Measurements from ENCODE around the gene E2F2.
A peak's percentile ranks its signal among the peaks of the same experiment; 100 is the strongest.

Gene E2F2

DNA sequence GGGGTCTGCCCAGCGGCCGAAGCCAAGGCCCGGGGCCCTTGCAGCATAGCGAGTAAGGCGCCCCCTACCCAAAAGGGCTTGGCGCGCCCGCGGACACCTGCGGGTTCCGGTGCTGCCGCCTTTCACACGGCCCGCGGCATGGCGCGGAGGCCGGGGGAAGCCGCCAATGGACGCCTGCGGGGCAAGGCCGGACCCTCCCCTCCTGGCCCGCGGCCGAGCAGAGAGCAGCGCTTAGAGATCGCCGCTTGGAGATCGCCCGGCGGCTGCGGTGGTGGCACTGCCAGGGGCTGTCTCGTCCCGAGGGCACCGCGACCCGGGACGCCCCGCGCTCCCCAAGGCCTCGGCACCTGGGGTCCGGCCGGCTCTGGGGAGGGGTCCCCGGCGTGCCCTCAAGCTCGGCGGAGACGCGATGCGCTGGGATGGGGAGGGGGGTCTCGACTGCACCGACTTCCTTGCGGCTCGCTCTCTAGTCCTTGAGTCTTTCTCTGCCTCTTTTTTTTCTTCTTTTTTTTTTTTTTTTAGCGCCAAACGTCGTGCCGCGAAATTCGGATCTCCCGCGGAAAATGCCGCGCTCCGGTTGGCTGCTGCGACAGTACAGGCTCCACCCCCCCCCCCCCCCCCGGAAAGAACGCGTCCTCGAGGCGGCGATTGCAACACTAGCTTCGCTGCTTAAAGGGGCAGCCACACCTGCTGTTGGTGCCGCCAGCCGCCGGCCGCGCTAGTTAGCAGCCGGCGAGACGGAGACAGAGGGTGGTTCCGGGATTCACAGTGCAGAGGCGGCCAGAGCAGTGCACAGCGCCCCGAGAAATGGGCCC is at the start of gene E2F2:
Gene E2F2 (minus strand): TSS at position 487 of the 815 bp plus-strand sequence. CDS start 440 bp downstream, at position 47.
- peak within 1 kb of the TSS; percentile 76 for H3K27ac ChIP-seq (ENCODE audit: low read depth, low read length)
- H3K4me1 ChIP-seq (ENCODE audit: insufficient read depth, low read length): peaks cover 18% of the 10 kb centered on the region
- H3K4me3 ChIP-seq (ENCODE audit: low read depth in 1 of 2, low read length in 2 of 2): peak within 1 kb of the TSS; percentile 51
- peaks cover 0 to 21% of the 10 kb centered on the region in 2 donors for H3K27me3 ChIP-seq (ENCODE audit: control insufficient read depth in 1 of 2, insufficient read depth in 2 of 2, low read length in 2 of 2)
- no peaks in the 10 kb centered on the region for H3K9me3 ChIP-seq (ENCODE audit: low read length)
- H3K9ac ChIP-seq (ENCODE audit: low read length): no peak within 1 kb of the TSS
- H3K36me3 ChIP-seq (ENCODE audit: insufficient read depth, low read length): no peaks in the 10 kb centered on the region

GRCh38 chr1:23578997-23579363 is 47.9 kb upstream of the E2F2 start:
- Histone ChIP-seq H3K36me3 (ENCODE audit: insufficient read depth, low read length) (no peaks in the 10 kb centered on the region), H3K4me1 (ENCODE audit: insufficient read depth, low read length) (peaks cover 37% of the 10 kb centered on the region), H3K9me3 (ENCODE audit: low read length) (no peaks in the 10 kb centered on the region), H3K27ac (ENCODE audit: low read depth, low read length) (no peak overlapping the region), H3K27me3 (ENCODE audit: control insufficient read depth in 1 of 2, insufficient read depth in 2 of 2, low read length in 2 of 2) (no peaks in the 10 kb centered on the region), H3K4me3 (ENCODE audit: low read depth in 1 of 2, low read length in 2 of 2) (no peak overlapping the region), H3K9ac (ENCODE audit: low read length) (no peak overlapping the region)

- Histone ChIP-seq H3K27ac (ENCODE audit: low read depth, low read length) (peak overlapping the region; percentile 73), H3K4me3 (ENCODE audit: low read depth in 1 of 2, low read length in 2 of 2) (no peak overlapping the region), H3K9ac (ENCODE audit: low read length) (peak overlapping the region; percentile 28)
Measured at GRCh38 chr1:23578311-23578996, 47.4 kb upstream of the E2F2 start.

GRCh38 chr1:23577056-23578004 is 46.3 kb upstream of the E2F2 start:
- Histone ChIP-seq H3K9me3 (ENCODE audit: low read length) (no peaks in the 10 kb centered on the region), H3K27me3 (ENCODE audit: control insufficient read depth in 1 of 2, insufficient read depth in 2 of 2, low read length in 2 of 2) (no peaks in the 10 kb centered on the region), H3K27ac (ENCODE audit: low read depth, low read length) (peak overlapping the region; percentile 73), H3K4me3 (ENCODE audit: low read depth in 1 of 2, low read length in 2 of 2) (peak overlapping the region in 1 of 2 donors; percentile 21), H3K4me1 (ENCODE audit: insufficient read depth, low read length) (peaks cover 37% of the 10 kb centered on the region), H3K9ac (ENCODE audit: low read length) (peak overlapping the region; percentile 28), H3K36me3 (ENCODE audit: insufficient read depth, low read length) (no peaks in the 10 kb centered on the region)

More at GRCh38 chr1:23578311-23578996, 47.4 kb upstream of the E2F2 start:
- no peaks in the 10 kb centered on the region for H3K36me3 ChIP-seq (ENCODE audit: insufficient read depth, low read length)
- no peaks in the 10 kb centered on the region for H3K9me3 ChIP-seq (ENCODE audit: low read length)
- no peaks in the 10 kb centered on the region for H3K27me3 ChIP-seq (ENCODE audit: control insufficient read depth in 1 of 2, insufficient read depth in 2 of 2, low read length in 2 of 2)
- peaks cover 37% of the 10 kb centered on the region for H3K4me1 ChIP-seq (ENCODE audit: insufficient read depth, low read length)

- Histone ChIP-seq H3K4me1 (ENCODE audit: insufficient read depth, low read length) (peaks cover 37% of the 10 kb centered on the region), H3K9me3 (ENCODE audit: low read length) (no peaks in the 10 kb centered on the region), H3K36me3 (ENCODE audit: insufficient read depth, low read length) (no peaks in the 10 kb centered on the region), H3K27ac (ENCODE audit: low read depth, low read length) (peak overlapping the region; percentile 73), H3K4me3 (ENCODE audit: low read depth in 1 of 2, low read length in 2 of 2) (peak overlapping the region in 1 of 2 donors; percentile 21), H3K27me3 (ENCODE audit: control insufficient read depth in 1 of 2, insufficient read depth in 2 of 2, low read length in 2 of 2) (no peaks in the 10 kb centered on the region), H3K9ac (ENCODE audit: low read length) (peak overlapping the region; percentile 12)
Measured at GRCh38 chr1:23576338-23577055, 45.5 kb upstream of the E2F2 start.

DNA sequence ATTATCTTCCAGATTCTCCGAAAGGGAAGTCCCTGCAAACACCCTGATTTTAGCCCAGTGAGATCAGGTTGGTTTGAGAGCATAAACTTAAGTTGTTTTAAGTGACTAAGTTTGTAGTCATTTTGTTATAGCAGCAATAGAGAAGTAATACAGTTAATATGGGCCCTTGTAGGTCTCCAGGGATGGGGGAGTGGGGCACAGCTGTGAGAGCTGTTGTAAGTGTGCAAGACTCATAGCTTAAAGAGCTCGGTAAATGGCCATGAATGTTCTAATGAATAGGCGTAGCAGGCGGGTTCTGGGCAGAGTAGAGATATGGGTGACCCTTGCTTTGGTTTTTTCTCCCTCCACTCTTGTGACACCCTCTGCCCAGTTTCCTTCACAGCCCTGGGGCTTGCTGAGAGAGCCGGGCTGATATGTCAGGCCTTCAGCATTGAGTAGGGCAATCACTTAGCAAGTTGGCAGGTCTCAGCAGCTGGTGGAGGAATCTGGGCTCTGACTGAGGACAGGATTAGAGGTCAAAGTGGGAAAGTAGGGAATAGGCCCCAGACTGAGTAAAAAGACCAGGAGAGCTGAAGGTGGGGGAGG is 44.3 kb upstream of the E2F2 start:
- Histone ChIP-seq H3K36me3 (ENCODE audit: insufficient read depth, low read length) (no peaks in the 10 kb centered on the region), H3K4me1 (ENCODE audit: insufficient read depth, low read length) (peaks cover 37% of the 10 kb centered on the region), H3K9me3 (ENCODE audit: low read length) (no peaks in the 10 kb centered on the region), H3K9ac (ENCODE audit: low read length) (no peak overlapping the region), H3K27ac (ENCODE audit: low read depth, low read length) (no peak overlapping the region), H3K27me3 (ENCODE audit: control insufficient read depth in 1 of 2, insufficient read depth in 2 of 2, low read length in 2 of 2) (no peaks in the 10 kb centered on the region), H3K4me3 (ENCODE audit: low read depth in 1 of 2, low read length in 2 of 2) (no peak overlapping the region)

- Histone ChIP-seq H3K27ac (ENCODE audit: low read depth, low read length) (no peak overlapping the region), H3K9me3 (ENCODE audit: low read length) (no peaks in the 10 kb centered on the region), H3K36me3 (ENCODE audit: insufficient read depth, low read length) (no peaks in the 10 kb centered on the region), H3K4me1 (ENCODE audit: insufficient read depth, low read length) (peaks cover 37% of the 10 kb centered on the region), H3K9ac (ENCODE audit: low read length) (no peak overlapping the region), H3K4me3 (ENCODE audit: low read depth in 1 of 2, low read length in 2 of 2) (no peak overlapping the region), H3K27me3 (ENCODE audit: control insufficient read depth in 1 of 2, insufficient read depth in 2 of 2, low read length in 2 of 2) (no peaks in the 10 kb centered on the region)
Measured at GRCh38 chr1:23574265-23574754, 43.3 kb upstream of the E2F2 start.

- peaks cover 39% of the 10 kb centered on the region for H3K4me1 ChIP-seq (ENCODE audit: insufficient read depth, low read length)
Measured at GRCh38 chr1:23573574-23574182, 42.6 kb upstream of the E2F2 start.

GRCh38 chr1:23571465-23571864 is 40.4 kb upstream of the E2F2 start:
- no peaks in the 10 kb centered on the region for H3K9me3 ChIP-seq (ENCODE audit: low read length)
- peaks cover 19% of the 10 kb centered on the region for H3K4me1 ChIP-seq (ENCODE audit: insufficient read depth, low read length)
- H3K9ac ChIP-seq (ENCODE audit: low read length): no peak overlapping the region
- no peak overlapping the region for H3K27ac ChIP-seq (ENCODE audit: low read depth, low read length)
- H3K4me3 ChIP-seq (ENCODE audit: low read depth in 1 of 2, low read length in 2 of 2): no peak overlapping the region
- H3K36me3 ChIP-seq (ENCODE audit: insufficient read depth, low read length): no peaks in the 10 kb centered on the region
- no peaks in the 10 kb centered on the region for H3K27me3 ChIP-seq (ENCODE audit: control insufficient read depth in 1 of 2, insufficient read depth in 2 of 2, low read length in 2 of 2)

More at GRCh38 chr1:23573574-23574182, 42.6 kb upstream of the E2F2 start:
- H3K36me3 ChIP-seq (ENCODE audit: insufficient read depth, low read length): no peaks in the 10 kb centered on the region
- no peak overlapping the region for H3K27ac ChIP-seq (ENCODE audit: low read depth, low read length)
- no peak overlapping the region for H3K9ac ChIP-seq (ENCODE audit: low read length)
- no peaks in the 10 kb centered on the region for H3K9me3 ChIP-seq (ENCODE audit: low read length)
- H3K27me3 ChIP-seq (ENCODE audit: control insufficient read depth in 1 of 2, insufficient read depth in 2 of 2, low read length in 2 of 2): no peaks in the 10 kb centered on the region
- H3K4me3 ChIP-seq (ENCODE audit: low read depth in 1 of 2, low read length in 2 of 2): no peak overlapping the region
